A673 (cell line): ENCODE measurements around the gene EPB41L4B. TPM values are rescaled to one million over a fixed set of nuclear protein-coding genes. Genes with fewer than 3 reads are reported as not detected.

Source experiments
- BruUV-seq: library from RNA; stranded (reverse); fragments of 400-500 nt; replicated peaks from 2 replicates; lab custom pipeline; 2021; lab: Mats Ljungman, UMichigan
- CTCF ChIA-PET: fragments of 300-600 bp; sonication (Branson Sonifier 250); formaldehyde crosslinking; loops from one replicate; lab custom pipeline; 2022; ENCODE audit warnings: antibody characterized with exemption; lab: Charles Lee
- POLR2A ChIA-PET: fragments of 300-600 bp; sonication (Branson Sonifier 250); formaldehyde crosslinking; loops from one replicate; lab custom pipeline; 2022; ENCODE audit warnings: antibody characterized with exemption; ENCODE audit not compliant: low non-redundant PET; lab: Charles Lee
- DNase-seq: peaks from one replicate; pipeline ENCODE4 v3.0.0-alpha.2; 2015; ENCODE audit warnings: low spot score
- H3K27ac ChIP-seq: fragments of 200-600 bp; sonication (generic); 2 replicates; pipeline ENCODE4 v1.5.1; 2016; ENCODE audit warnings: mixed run types, low read depth, mild to moderate bottlenecking, mixed read lengths, antibody characterized with exemption, low read length; ENCODE audit not compliant: poor library complexity, severe bottlenecking
- H3K27me3 ChIP-seq: fragments of 200-600 bp; sonication (generic); replicated peaks from 2 replicates; pipeline ENCODE4 v1.6.1; 2017; ENCODE audit warnings: mixed run types, low read depth, mild to moderate bottlenecking, mixed read lengths, antibody characterized with exemption, low read length; ENCODE audit not compliant: insufficient read depth, poor library complexity
- H3K36me3 ChIP-seq: fragments of 200-600 bp; sonication (generic); 2 replicates; pipeline ENCODE4 v1.6.1; 2016; ENCODE audit warnings: mixed run types, mild to moderate bottlenecking, mixed read lengths, antibody characterized with exemption, low read length; ENCODE audit not compliant: insufficient read depth, poor library complexity, severe bottlenecking
- H3K4me1 ChIP-seq: fragments of 200-600 bp; sonication (generic); 2 replicates; pipeline ENCODE4 v1.6.1; 2017; ENCODE audit warnings: mixed run types, mild to moderate bottlenecking, mixed read lengths, antibody characterized with exemption, low read length; ENCODE audit not compliant: insufficient read depth, poor library complexity, severe bottlenecking
- H3K4me3 ChIP-seq: fragments of 200-600 bp; sonication (generic); 2 replicates; pipeline ENCODE4 v1.5.1; 2016; ENCODE audit warnings: low read depth, mixed run types, mild to moderate bottlenecking, mixed read lengths, low read length; ENCODE audit not compliant: poor library complexity, severe bottlenecking
- H3K9me3 ChIP-seq: fragments of 200-600 bp; sonication (generic); 2 replicates; pipeline ENCODE4 v1.6.1; 2016; ENCODE audit warnings: mixed run types, low read depth, mild to moderate bottlenecking, mixed read lengths, antibody characterized with exemption, low read length; ENCODE audit not compliant: poor library complexity, severe bottlenecking
- CTCF ChIP-seq: fragments of 300-800, 200-600 bp; sonication (generic); conservative IDR thresholded peaks from 2 replicates; pipeline ENCODE4 v1.5.1; 2017; ENCODE audit warnings: low read depth, mild to moderate bottlenecking, antibody characterized with exemption, low read length, moderate library complexity, mixed read lengths
- EZH2 ChIP-seq: fragments of 200-600 bp; sonication (generic); IDR thresholded peaks from 2 replicates; pipeline ENCODE4 v1.6.1; 2017; ENCODE audit warnings: borderline replicate concordance, low read depth, mild to moderate bottlenecking, mixed read lengths, antibody characterized with exemption, low read length; ENCODE audit not compliant: poor library complexity, severe bottlenecking
- intact Hi-C: fragments of 100-400 bp; cut with micrococcal nuclease; formaldehyde crosslinking; loops from one replicate; pipeline ENCODE4 v1.10.0; 2022; ENCODE audit not compliant: unreplicated experiment
- total RNA-seq: library from RNA; stranded (reverse); gene quantifications from 2 replicates; pipeline ENCODE4 v1.2.3, GENCODE V29; 2021

Gene EPB41L4B
- total RNA-seq, 1 experiment from 2014 or later, result not detected

GRCh38 chr9:109230277-109230676 lies 90.6 kb downstream of the EPB41L4B start:
- peaks cover 28% of the 10 kb centered on the region for H3K27me3 ChIP-seq
- ChIA-PET CTCF (no interaction called here), POLR2A (no interaction called here)
- no peak overlapping the region for H3K27ac ChIP-seq
- no peaks in the 10 kb centered on the region for H3K36me3 ChIP-seq
- no peaks in the 10 kb centered on the region for H3K4me1 ChIP-seq
- intact Hi-C loops, result no loop called here
- no peak for TF ChIP-seq EZH2
- H3K9me3 ChIP-seq, result no peaks in the 10 kb centered on the region
- no TSS peak for BruUV-seq
- H3K4me3 ChIP-seq, result no peak overlapping the region
- no peak for DNase-seq

GRCh38 chr9:109229682-109230081 lies 91.2 kb downstream of the EPB41L4B start:
- H3K4me1 ChIP-seq, result no peaks in the 10 kb centered on the region
- H3K36me3 ChIP-seq, result no peaks in the 10 kb centered on the region
- no peak overlapping the region for H3K27ac ChIP-seq
- no peaks in the 10 kb centered on the region for H3K9me3 ChIP-seq
- ChIA-PET CTCF (no interaction called here), POLR2A (no interaction called here)
- no TSS peak for BruUV-seq
- no peak for TF ChIP-seq CTCF
- no peak for TF ChIP-seq EZH2
- DNase-seq, result no peak
- peaks cover 28% of the 10 kb centered on the region for H3K27me3 ChIP-seq
- intact Hi-C loops, result no loop called here
- H3K4me3 ChIP-seq, result no peak overlapping the region

GRCh38 chr9:109228093-109228642 lies 92.7 kb downstream of the EPB41L4B start:
- H3K4me3 ChIP-seq, result no peak overlapping the region
- intact Hi-C loops, result no loop called here
- CTCF ChIA-PET, result no interaction called here
- DNase-seq, result no peak
- no peaks in the 10 kb centered on the region for H3K9me3 ChIP-seq
- H3K36me3 ChIP-seq, result no peaks in the 10 kb centered on the region
- POLR2A ChIA-PET, result no interaction called here
- no peak for TF ChIP-seq CTCF
- TF ChIP-seq EZH2, result no peak
- H3K27ac ChIP-seq, result no peak overlapping the region
- BruUV-seq, result no TSS peak
- H3K4me1 ChIP-seq, result no peaks in the 10 kb centered on the region
- peaks cover 28% of the 10 kb centered on the region for H3K27me3 ChIP-seq

GRCh38 chr9:109225629-109226028 lies 95.2 kb downstream of the EPB41L4B start:
- ChIA-PET POLR2A (no interaction called here), CTCF (no interaction called here)
- DNase-seq, result no peak
- no TSS peak for BruUV-seq
- Histone ChIP-seq H3K4me1 (no peaks in the 10 kb centered on the region), H3K4me3 (no peak overlapping the region), H3K36me3 (no peaks in the 10 kb centered on the region), H3K9me3 (no peaks in the 10 kb centered on the region), H3K27ac (no peak overlapping the region), H3K27me3 (peaks cover 8% of the 10 kb centered on the region)
- intact Hi-C loops, result no loop called here
- no peak for TF ChIP-seq EZH2
- no peak for TF ChIP-seq CTCF
